ENCODE measurements around the gene VDAC2.

Gene VDAC2

GRCh38 chr10:75231672-75232581 is 21.3 kb downstream of the VDAC2 start:
- DNase-seq: no peak

- DNase-seq: no peak
These were observed 22.9 kb downstream of the VDAC2 start for GRCh38 chr10:75233444-75234016.

- peak; percentile 96 for DNase-seq
These were observed 23.6 kb downstream of the VDAC2 start for GRCh38 chr10:75234017-75234682.

GRCh38 chr10:75234683-75235374 is 24.2 kb downstream of the VDAC2 start:
- DNase-seq: no peak

- DNase-seq: peak; percentile 94
These were observed 25.0 kb downstream of the VDAC2 start, which contains the start of gene COMTD1 for GRCh38 chr10:75235375-75236177. Gene COMTD1, minus strand, starts transcription at chr10:75235957. Its CDS starts 29 bp downstream, at chr10:75235928.

- DNase-seq: no peak
These were observed 25.7 kb downstream of the VDAC2 start for GRCh38 chr10:75236178-75236825.

GRCh38 chr10:75238182-75239095 is 27.8 kb downstream of the VDAC2 start:
- no peak for DNase-seq

GRCh38 chr10:75239096-75239790 is 28.6 kb downstream of the VDAC2 start:
- no peak for DNase-seq

- DNase-seq: no peak
These were observed 29.9 kb downstream of the VDAC2 start for GRCh38 chr10:75240329-75241076.

GRCh38 chr10:75243426-75243825 is 32.8 kb downstream of the VDAC2 start:
- DNase-seq: no peak

GRCh38 chr10:75244487-75245353 is 34.1 kb downstream of the VDAC2 start:
- DNase-seq: no peak

- DNase-seq: no peak
These were observed 35.0 kb downstream of the VDAC2 start for GRCh38 chr10:75245354-75246250.

- DNase-seq: no peak
These were observed 35.9 kb downstream of the VDAC2 start for GRCh38 chr10:75246506-75246905.

- DNase-seq: no peak
These were observed 37.2 kb downstream of the VDAC2 start for GRCh38 chr10:75247797-75248196.

GRCh38 chr10:75250934-75251333 is 40.3 kb downstream of the VDAC2 start:
- no peak for DNase-seq

- no peak for DNase-seq
These were observed 43.0 kb downstream of the VDAC2 start for GRCh38 chr10:75253281-75254220.
